ENCODE results near the gene GPR160. TPM values are rescaled to one million over a fixed set of nuclear protein-coding genes. Genes with fewer than 3 reads are reported as not detected.

Gene GPR160
- total RNA-seq, 2 donors from 2014 or later: 11.3 to 15.4 TPM

Other genes starting within 250 kb of the GPR160 start
- gene LRRIQ4, start 225.1 kb upstream of the GPR160 start, total RNA-seq: under 1 TPM; 0.13 TPM
- gene LRRC34, start 225.1 kb upstream of the GPR160 start, total RNA-seq: 1 to 10 TPM; 1.4 to 1.7 TPM
- gene LRRC31, start 168.1 kb upstream of the GPR160 start, total RNA-seq: not detected
- gene SAMD7, start 126.4 kb upstream of the GPR160 start, total RNA-seq: not detected
- 10 to 100 TPM; 64.1 to 78.5 TPM for gene SEC62, start 71.2 kb upstream of the GPR160 start, total RNA-seq
- gene PHC3, start 143.7 kb downstream of the GPR160 start, total RNA-seq: 10 to 100 TPM; 65.8 to 98.7 TPM
- gene PRKCI, start 184.4 kb downstream of the GPR160 start, total RNA-seq: 10 to 100 TPM; 21.3 to 27.1 TPM